ENCODE measurements around the gene TSPAN9. TPM values are rescaled to one million over a fixed set of nuclear protein-coding genes. Genes with fewer than 3 reads are reported as not detected.

TSPAN9 gene
- polyA plus RNA-seq, 10 donors, result 99.8 to 117 (median 105) TPM

GRCh38 chr12:3220382-3221321 is 143.5 kb downstream of the TSPAN9 start:
- no peak for DNase-seq

- DNase-seq, result no peak
These were observed 145.1 kb downstream of the TSPAN9 start for GRCh38 chr12:3222306-3222705.

- DNase-seq, result no peak
These were observed 145.8 kb downstream of the TSPAN9 start for GRCh38 chr12:3222979-3223378.

GRCh38 chr12:3223601-3224529 is 146.7 kb downstream of the TSPAN9 start:
- DNase-seq, result no peak

GRCh38 chr12:3224530-3224903 is 147.3 kb downstream of the TSPAN9 start:
- DNase-seq, result peak in 1 of 3 donors; percentile 66

GRCh38 chr12:3225154-3225795 is 148.1 kb downstream of the TSPAN9 start:
- peak in 1 of 3 donors; percentile 53 for DNase-seq

GRCh38 chr12:3225796-3226180 is 148.6 kb downstream of the TSPAN9 start:
- DNase-seq, result no peak

GRCh38 chr12:3226264-3226663 is 149.1 kb downstream of the TSPAN9 start:
- no peak for DNase-seq

GRCh38 chr12:3227076-3227975 is 150.1 kb downstream of the TSPAN9 start:
- DNase-seq, result no peak

GRCh38 chr12:3228552-3228951 is 151.4 kb downstream of the TSPAN9 start:
- no peak for DNase-seq

GRCh38 chr12:3229577-3229976 is 152.4 kb downstream of the TSPAN9 start:
- no peak for DNase-seq

GRCh38 chr12:3230758-3231375 is 153.7 kb downstream of the TSPAN9 start:
- no peak for DNase-seq

- peak in 2 of 3 donors; percentile 67 to 73 for DNase-seq
These were observed 154.3 kb downstream of the TSPAN9 start for GRCh38 chr12:3231399-3231876.

- no peak for DNase-seq
These were observed 156.6 kb downstream of the TSPAN9 start for GRCh38 chr12:3233797-3234196.

GRCh38 chr12:3236345-3237187 is 159.4 kb downstream of the TSPAN9 start:
- DNase-seq, result no peak

- no peak for DNase-seq
These were observed 161.0 kb downstream of the TSPAN9 start for GRCh38 chr12:3238196-3238595.

- no peak for DNase-seq
These were observed 164.4 kb downstream of the TSPAN9 start for GRCh38 chr12:3241621-3242020.

- no peak for DNase-seq
These were observed 165.2 kb downstream of the TSPAN9 start for GRCh38 chr12:3242199-3242863.

Measured in muscle of back (tissue), 11 donors.